GM19468 (cell line): Measurements from ENCODE around the gene TBX10.
"Not testable (repeated sequence)": the region's sequence is repeated elsewhere in the genome, so short reads cannot be mapped to it uniquely, and the experiment has no call there.

Experiments used
- ATAC-seq: cut with Tn5 transposase; IDR thresholded peaks from one replicate; pipeline ENCODE4 v1.9.1; 2021; ENCODE audit warnings: mild to moderate bottlenecking, moderate library complexity, moderate number of reproducible peaks; ENCODE audit not compliant: unreplicated experiment; ENCODE audit errors: extremely low read depth

TBX10 gene

DNA sequence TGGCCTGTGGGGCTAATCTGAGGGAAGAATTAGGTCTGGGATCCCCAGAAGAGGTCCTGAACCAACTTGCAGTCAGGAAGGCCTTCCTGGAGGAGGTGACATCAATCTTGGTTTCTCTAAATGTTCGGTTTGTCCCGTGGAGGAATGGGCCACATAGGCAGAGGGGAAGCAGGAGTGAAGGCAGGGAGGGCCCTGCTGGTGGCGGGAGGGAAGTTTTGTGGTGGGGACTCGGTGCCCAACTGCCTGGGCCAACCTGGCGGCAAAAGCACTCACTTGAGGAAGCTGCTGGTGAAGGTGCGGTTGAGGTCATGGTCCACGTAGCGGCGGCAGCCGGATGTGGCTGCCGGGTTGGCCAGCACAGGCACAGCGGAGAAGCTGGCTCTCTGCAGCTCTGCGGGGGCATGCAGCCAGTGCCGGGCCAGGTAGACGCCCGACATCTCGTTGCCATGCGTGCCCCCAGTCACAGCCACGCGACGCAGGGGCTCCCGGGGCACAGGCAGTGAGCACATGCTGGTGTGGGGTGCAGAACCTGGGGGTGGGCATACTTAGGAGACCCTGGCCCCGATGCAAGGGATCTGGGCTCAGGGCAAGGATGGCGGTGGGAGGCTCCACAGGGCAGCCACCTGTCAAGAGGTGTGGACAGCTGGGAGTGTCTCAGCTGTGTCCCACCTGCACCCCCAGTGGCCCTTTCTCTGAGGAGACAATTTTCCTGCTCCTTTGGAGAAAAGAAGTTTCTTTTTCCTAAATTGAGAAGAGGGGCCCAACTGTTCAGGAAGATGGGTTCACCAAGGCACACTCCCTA is 7.2 kb upstream of the TBX10 start:
- no peak for ATAC-seq

GRCh38 chr11:67645521-67646461 is 6.2 kb upstream of the TBX10 start:
- no peak for ATAC-seq

DNA sequence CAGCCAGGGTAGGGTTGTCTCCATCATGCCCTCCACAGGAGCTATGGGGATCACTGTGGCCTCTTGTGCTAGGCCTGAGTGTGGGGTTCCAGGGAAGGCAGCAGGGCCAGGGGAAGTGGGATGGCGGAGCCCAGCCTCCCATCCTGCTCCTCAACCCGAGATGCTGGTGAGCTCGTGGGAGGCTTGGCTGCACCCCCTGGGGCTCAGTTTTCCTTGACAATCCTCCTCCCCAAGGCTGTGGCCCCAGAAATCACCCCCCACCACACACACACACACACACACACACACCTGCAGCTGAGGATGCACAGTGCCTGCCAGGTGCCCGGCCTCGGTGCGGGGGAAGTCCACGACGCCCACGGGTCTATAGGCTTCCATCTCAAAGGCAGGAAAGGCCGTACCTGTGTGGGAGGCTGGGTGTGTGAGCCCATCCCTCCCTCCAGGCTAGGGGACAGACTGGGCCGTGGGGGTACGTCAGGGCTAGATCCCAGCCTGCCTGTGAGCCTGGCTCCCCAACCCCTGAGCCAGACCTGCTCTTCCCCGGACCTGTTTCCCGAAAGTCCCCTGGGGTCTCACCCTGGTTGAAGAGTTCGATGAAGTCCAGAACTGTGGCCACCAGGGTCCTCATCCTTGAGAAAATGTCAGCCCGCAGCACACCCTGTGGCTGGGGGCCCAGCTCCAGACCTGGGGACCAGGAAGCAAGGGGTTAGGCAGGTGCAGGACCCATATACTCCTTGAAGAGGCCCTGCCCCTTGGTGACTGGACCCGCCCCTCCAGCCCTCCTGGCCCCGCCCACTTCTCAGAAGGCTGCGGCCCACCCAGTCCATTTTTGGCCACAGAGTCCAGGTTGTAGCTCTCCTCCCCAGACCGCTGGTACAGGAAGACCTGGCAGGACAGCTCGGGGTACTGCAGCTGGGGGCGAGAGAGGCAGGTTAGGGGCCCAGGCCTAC is 5.2 kb upstream of the TBX10 start:
- no peak for ATAC-seq

DNA sequence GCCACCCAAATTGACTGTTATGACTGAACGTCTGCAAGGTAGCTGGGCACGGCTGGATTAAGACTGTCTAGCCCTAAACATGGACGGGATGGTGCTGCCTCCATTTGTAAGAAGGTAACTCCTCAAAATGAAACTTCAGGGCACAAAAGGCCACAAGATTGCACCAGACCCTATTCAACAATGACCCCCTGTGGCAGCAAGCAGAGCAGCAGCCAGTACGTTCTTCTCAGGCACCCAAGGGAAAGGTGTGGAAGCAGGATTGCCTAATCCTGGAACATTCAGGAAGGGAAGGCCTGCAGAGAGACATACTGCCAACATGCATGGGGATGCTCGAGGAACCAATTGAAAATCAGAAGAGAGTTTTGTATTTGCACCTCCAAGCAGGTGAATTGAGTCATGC is 4.5 kb upstream of the TBX10 start:
- no peak for ATAC-seq

GRCh38 chr11:67642173-67643120 is 2.9 kb upstream of the TBX10 start:
- ATAC-seq, result no peak

DNA sequence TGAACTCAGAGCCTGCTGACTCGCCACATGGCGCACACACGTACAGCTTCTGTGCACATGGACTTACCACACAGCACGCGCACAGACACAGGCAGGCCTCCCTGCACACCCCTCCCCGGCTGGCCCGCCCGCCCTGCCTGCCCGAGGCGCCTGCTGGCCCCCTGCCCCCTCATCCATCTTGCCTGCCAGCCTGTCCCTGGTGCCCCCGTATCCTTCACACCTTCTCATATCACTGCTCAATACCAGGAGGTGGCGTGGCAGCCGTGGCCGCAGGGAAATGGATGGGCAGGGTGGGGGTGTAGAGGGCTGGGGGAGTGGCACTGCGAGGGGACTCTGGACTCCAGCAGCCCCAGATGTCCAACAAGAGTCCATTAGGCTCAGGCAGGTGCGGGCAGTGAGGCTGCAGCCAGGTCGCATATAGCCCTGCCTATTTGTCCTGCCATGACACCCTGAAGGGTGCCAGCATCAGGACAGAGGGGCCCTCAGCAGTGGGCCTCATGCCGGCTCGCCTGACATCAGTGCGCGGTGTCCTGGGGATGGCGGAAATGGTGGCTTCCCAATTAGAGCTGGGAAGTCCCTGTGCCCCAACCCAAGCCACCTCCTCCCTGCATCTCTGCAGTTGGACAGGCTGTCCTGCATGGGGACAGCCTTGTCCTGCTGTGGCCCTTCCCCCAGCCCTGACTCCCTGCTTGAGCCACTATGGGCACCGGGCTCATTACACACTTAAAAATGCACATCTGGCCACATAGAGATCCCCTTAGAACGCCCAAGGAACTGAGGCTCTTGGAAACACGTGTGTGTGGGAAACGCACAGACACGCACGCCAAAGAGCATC is 2.0 kb upstream of the TBX10 start:
- ATAC-seq, result no peak

- no peak for ATAC-seq
Measured at GRCh38 chr11:67640758-67641337, 1.3 kb upstream of the TBX10 start.

DNA sequence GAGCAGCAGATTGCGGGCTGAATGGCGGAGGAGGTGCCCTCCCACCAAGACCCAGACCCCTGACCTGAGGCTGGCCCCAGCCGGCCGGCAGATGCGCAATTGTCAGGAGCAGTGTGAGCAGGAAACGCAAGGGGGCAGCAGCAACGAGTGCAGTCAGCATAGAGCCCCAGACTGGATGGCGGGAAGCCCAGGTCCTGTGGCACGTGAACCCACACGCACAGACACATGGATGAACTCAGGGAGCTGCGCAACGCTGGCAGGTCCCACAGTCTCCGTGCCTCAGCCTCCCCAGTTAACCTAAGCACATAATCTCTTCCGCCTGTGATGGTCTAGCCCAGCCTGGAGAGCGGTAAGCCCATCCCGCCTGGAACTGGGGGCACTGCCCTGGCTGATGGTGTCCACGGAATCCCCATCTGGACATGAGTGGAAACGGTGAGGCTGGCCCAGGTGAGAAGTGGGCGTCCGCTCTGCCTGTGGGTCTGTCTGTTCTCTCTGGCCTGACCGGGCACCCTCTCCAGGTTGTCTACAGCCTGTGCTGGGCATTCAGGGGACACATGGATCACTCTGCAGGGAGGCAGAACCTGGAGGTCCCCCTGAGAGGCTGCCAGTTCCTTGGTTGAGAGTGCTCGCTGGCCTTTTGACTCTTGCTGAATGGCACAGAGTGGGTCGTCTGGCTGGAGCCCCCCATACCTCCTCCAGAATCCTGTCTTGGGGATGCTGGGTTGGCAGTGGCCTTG is 626 bp upstream of the TBX10 start:
- ATAC-seq, result no peak

GRCh38 chr11:67638535-67639437 is 777 bp downstream of the TBX10 start:
- no peak for ATAC-seq

- not testable (repeated sequence) for ATAC-seq
Measured at GRCh38 chr11:67637441-67637840, 2.1 kb downstream of the TBX10 start.

GRCh38 chr11:67636962-67637361 is 2.6 kb downstream of the TBX10 start:
- ATAC-seq, result no peak

- ATAC-seq, result no peak
Measured at GRCh38 chr11:67635231-67635521, 4.4 kb downstream of the TBX10 start.

DNA sequence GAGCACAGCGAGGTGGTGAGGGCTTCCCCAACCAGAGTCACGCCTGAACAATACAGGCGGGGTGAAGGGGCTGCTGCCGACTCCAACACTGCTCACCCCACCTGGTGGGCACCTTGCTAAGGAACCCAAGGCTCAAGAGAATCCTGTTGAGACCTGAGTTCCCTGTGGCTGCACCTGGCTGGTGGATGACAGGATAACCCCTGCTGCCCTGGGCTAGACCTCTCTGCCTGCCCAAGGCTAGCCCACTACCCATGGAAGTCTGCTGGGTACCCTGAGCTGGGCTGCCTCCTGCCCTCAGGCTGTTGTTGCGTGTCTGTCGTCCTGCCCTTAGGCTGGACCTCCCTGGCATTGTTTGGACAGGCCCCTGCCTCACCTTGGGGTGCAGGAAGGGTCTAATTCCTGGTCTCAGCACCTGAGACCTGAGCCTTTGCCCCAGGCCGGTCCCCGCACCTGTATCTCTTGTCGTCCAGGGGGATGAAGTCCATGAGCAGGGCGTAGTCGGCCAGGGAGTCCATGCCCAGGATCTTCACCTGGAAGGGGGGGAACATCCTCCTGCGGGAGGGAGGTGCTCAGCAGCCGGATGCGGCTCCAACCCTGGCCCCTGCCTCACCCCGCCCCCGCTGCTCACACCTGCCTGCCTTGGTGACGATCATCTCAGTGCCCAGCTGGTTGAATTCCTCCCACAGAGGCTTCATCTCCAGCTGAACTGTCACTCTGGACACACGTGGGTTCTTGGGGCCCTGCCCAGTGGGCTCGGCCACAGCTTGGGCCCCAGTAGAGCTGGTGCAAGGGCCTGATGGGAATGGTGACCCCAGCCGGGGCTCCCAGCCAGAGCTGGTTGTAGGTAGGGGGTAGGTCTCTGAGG is 5.0 kb downstream of the TBX10 start:
- ATAC-seq, result no peak

GRCh38 chr11:67633758-67634365 is 5.7 kb downstream of the TBX10 start:
- no peak for ATAC-seq
